ENCODE data around the gene TEX11. TPM values are rescaled to one million over a fixed set of nuclear protein-coding genes. Genes with fewer than 3 reads are reported as not detected.
"Not testable (repeated sequence)": the region's sequence is repeated elsewhere in the genome, so short reads cannot be mapped to it uniquely, and the experiment has no call there.

Gene TEX11
- total RNA-seq, result not detected in 2 replicates

- intact Hi-C loops (cut with micrococcal nuclease), result no loop called here
Measured at GRCh38 chrX:70908541-70908940, at the start of gene TEX11. TEX11 (minus strand) TSS chrX:70908711; CDS start chrX:70907789, 922 bp downstream.

- intact Hi-C loops (cut with micrococcal nuclease), result no loop called here
Measured at GRCh38 chrX:70954871-70955270, 46.4 kb upstream of the TEX11 start.

- intact Hi-C loops (cut with micrococcal nuclease), result no loop called here
Measured at GRCh38 chrX:70924294-70924911, 15.9 kb upstream of the TEX11 start.

GRCh38 chrX:70922774-70923473, 14.4 kb upstream of the TEX11 start:
- intact Hi-C loops (cut with micrococcal nuclease), result no loop called here

DNA sequence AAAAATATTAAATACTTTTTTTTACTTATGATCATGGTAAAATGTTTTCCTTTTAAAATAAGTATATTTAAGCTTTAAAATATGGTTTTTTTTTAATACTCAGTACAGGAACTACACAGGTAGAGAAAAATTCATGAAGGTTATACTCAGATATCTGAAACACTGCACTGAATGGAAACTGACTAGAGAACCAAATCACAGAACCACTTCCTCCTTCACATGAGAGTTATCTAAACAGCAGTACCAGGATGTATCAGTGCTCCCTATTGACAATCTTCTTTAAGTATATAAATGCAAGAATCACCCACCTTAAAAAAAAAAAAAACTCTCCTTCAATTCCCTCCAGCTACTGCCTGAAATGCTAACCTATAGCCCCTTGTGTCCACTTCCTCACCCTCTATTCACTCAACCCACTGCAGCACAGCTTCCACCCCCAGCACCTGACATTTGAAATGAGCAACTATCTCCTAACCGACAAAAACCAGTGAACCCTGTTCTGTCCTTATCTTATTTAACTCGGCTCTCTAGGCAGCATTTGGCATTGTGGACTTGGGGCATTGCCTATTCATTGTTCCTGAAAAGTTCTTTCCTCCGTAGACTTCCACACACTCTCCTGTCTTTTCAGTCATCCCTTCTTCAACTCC, 13.3 kb upstream of the TEX11 start:
- intact Hi-C loops (cut with micrococcal nuclease), result no loop called here

DNA sequence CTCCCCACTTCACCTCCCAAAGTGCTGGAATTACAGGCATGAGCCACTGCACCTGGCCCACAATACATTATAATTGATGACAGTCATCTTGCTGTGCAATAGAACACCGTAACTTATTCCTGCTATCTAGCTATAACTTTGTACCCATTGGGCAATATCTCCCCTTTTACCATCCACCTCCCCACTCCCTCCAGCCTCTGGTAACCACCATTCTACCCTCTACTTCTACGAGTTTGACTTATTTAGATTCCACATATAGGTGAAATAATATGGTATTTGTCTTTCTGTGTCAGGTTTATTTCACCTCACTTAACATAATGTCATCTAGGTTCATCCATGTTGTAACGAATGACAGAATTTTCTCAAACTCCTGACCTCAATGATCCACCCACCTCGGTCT, 8.2 kb upstream of the TEX11 start:
- intact Hi-C loops (cut with micrococcal nuclease), result no loop called here

DNA sequence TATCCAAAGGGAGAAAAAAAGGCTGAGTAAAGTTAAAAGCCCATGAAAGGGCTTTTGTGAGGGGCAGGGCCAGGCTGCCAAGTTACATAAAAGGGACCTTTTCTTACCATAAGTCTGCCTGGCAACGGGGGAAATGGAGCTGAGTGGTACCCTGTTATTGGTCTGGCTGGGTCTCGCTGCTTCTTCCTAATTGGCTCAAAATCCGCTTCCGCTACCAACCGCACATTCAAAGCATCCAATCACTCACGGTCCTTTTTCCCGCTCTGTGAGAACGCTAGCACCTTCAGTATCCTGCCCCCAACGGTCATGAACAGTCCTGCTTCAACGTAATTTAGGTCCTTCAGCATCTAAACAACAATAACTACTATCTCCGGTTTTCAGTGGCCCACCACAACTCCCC, 611 bp downstream of the TEX11 start:
- intact Hi-C loops (cut with micrococcal nuclease), result no loop called here

GRCh38 chrX:70901465-70901864, 7.0 kb downstream of the TEX11 start:
- intact Hi-C loops (cut with micrococcal nuclease), result no loop called here

- intact Hi-C loops (cut with micrococcal nuclease), result not testable (repeated sequence)
Measured at GRCh38 chrX:70890441-70890840, 18.1 kb downstream of the TEX11 start.

DNA sequence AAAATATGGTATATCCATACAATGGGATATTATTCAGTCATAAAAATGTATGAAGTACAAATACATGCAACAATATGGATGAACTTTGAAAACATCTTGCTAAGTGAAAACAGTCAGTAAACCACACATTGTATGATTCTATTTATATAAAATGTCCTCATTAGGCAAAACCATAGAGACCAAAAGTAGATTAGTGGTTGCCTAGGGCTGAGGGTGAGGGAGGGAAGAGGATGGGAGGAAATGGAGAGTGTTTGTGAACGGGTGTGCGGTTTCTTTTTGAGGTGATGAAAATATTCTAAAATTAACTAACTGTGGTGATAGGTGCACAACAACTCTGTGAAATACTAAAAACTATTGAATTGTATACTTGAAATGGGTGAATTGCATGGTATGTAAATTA, 29.6 kb downstream of the TEX11 start:
- intact Hi-C loops (cut with micrococcal nuclease), result no loop called here

- intact Hi-C loops (cut with micrococcal nuclease), result no loop called here
Measured at GRCh38 chrX:70852294-70852693, 56.2 kb downstream of the TEX11 start.

GRCh38 chrX:70844081-70844480, 64.4 kb downstream of the TEX11 start:
- intact Hi-C loops (cut with micrococcal nuclease), result not testable (repeated sequence)

- intact Hi-C loops (cut with micrococcal nuclease), result not testable (repeated sequence)
Measured at GRCh38 chrX:70843620-70844019, 64.9 kb downstream of the TEX11 start.

GRCh38 chrX:70834589-70834988, 73.9 kb downstream of the TEX11 start:
- intact Hi-C loops (cut with micrococcal nuclease), result no loop called here

GRCh38 chrX:70826715-70827114, 81.8 kb downstream of the TEX11 start:
- intact Hi-C loops (cut with micrococcal nuclease), result no loop called here

DNA sequence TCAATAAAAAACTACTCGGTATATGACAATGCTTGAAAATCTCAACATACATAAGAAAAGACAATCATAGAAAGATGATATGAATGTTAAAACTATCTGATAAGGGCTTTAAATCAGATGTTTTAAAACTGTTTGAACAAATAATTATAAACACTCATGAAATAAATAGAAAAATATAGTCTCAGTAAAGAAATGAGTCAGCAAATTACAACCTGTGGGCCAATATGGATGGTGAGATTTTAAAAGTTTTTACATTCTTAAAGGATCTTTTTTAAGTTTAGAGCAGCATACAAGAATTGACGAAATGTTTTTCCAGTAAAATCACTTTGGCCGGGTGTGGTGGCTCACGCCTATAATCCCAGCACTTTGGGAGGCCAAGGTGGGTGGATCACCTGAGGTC, 83.1 kb downstream of the TEX11 start:
- intact Hi-C loops (cut with micrococcal nuclease), result no loop called here

- intact Hi-C loops (cut with micrococcal nuclease), result no loop called here
Measured at GRCh38 chrX:70808942-70809940, 99.3 kb downstream of the TEX11 start.

DNA sequence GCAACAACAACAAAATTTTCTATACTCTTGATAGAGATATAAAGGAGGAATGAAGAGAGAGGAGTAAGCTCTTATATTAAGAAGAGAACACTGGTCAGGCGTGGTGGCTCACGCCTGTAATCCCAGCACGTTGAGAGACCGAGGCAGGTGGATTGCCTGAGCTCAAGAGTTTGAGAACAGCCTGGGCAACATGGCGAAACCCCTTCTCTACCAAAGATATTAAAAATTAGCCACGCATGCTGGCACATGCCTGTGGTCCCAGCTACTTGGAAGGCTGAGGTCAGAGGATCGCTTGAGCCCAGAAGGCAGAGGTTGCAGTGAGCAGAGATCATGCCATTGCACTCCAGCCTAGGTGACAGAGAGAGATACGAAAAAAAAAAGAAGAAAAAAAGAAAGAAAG, 102.4 kb downstream of the TEX11 start:
- intact Hi-C loops (cut with micrococcal nuclease), result no loop called here

- intact Hi-C loops (cut with micrococcal nuclease), result not testable (repeated sequence)
Measured at GRCh38 chrX:70796742-70797141, 111.8 kb downstream of the TEX11 start.

DNA sequence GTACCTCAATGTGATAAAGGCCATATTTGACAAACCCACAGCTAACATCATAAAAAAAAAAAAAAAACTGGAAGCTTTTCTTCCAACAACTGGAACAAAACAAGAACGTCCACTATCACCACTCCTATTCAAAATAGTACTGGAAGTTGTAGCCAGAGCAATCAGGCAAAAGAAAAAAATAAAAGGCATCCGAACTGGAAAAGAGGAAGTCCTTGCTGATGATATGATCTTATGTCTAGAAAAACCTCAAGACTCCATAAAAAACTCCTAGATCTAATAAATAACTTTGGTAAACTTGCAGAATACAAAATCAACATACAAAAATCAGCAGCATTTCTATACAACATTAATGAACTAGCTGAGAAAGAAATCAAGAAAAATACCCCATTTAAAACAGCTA, 134.3 kb downstream of the TEX11 start:
- intact Hi-C loops (cut with micrococcal nuclease), result no loop called here

DNA sequence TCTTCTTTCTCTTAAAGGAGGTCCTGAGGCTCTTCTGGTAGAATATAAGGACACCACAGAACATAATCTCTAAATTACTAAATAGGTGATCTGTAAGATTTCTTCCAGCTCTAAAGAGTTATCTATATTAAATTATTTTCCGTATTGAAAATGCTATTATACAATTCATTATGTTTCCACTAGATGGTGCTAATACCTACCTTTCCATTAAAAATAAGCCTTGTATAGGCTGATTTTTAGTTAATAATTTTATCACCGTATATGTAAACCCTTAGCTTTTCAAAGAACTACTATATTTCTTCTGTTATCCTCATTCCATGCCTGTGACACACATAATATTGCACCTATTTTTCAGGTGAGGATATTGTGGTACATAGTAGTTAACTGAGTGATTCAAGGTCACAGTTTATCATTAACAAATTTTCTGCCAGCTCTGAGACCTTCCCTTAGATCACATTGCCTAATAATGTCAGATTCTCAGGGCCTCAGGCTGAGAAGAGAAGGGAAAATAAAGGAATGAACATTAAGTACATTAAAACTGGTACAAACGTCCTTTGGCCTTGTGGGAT, 138.8 kb downstream of the TEX11 start:
- intact Hi-C loops (cut with micrococcal nuclease), result no loop called here

All from T-helper 2 cell treated with Interferon-gamma antibody and Interleukin-4, amounts not matched to agents 100 ng/mL and 5 ng/mL, for 36 hours (primary cell).